HepG2 (cell line): ENCODE measurements around the gene OPTN. TPM values are rescaled to one million over a fixed set of nuclear protein-coding genes. Genes with fewer than 3 reads are reported as not detected.

Experiments used
- HMG20A ChIP-seq: IDR thresholded peaks from 2 replicates; pipeline ENCODE4 v1.6.1; 2016; ENCODE audit warnings: borderline replicate concordance
- PHF21A ChIP-seq: sonication (generic); formaldehyde crosslinking; IDR thresholded peaks from 2 replicates; pipeline ENCODE4 v1.5.0; 2020; ENCODE audit warnings: mild to moderate bottlenecking, missing genetic modification reagents
- POGZ ChIP-seq: sonication (generic); formaldehyde crosslinking; IDR thresholded peaks from 2 replicates; pipeline ENCODE4 v1.4.0; 2020; ENCODE audit warnings: mild to moderate bottlenecking, missing genetic modification reagents
- POLR2AphosphoS5 ChIP-seq: IDR thresholded peaks from 2 replicates; pipeline ENCODE4 v1.6.1; 2012; ENCODE audit warnings: low read depth, low read length
- REST ChIP-seq, 2 experiments: IDR thresholded peaks; 2 replicates each; pipeline ENCODE4 v1.6.1; 2011 to 2012; ENCODE audit warnings: low read length in 2 of 2, borderline replicate concordance in 1 of 2, low read depth in 1 of 2, mild to moderate bottlenecking in 1 of 2, moderate library complexity in 1 of 2
- SP1 ChIP-seq, 2 experiments: fragments of 450-650 bp in 1 of 2; sonication (generic) in 1 of 2; formaldehyde crosslinking in 1 of 2; IDR thresholded peaks; 2 replicates each; pipeline versions ENCODE4 v1.4.0 to v1.6.1; 2016 to 2020; ENCODE audit warnings: missing genetic modification reagents in 1 of 2
- TARDBP ChIP-seq: sonication (generic); formaldehyde crosslinking; IDR thresholded peaks from 2 replicates; pipeline ENCODE4 v1.8.0; 2022; ENCODE audit warnings: mild to moderate bottlenecking, missing genetic modification reagents
- TGIF2 ChIP-seq: IDR thresholded peaks from 2 replicates; pipeline ENCODE4 v1.6.1; 2016; ENCODE audit warnings: control low read depth, missing compliant biosample characterization
- ZHX2 ChIP-seq, 2 experiments: sonication (generic) in 1 of 2; formaldehyde crosslinking in 1 of 2; IDR thresholded peaks; 2 replicates each; pipeline versions ENCODE4 v1.6.1 to v1.9.0; 2014 to 2022; ENCODE audit warnings: antibody characterized with exemption in 1 of 2, borderline replicate concordance in 1 of 2, inconsistent platforms in 1 of 2, low read depth in 1 of 2, missing genetic modification reagents in 1 of 2
- ZNF543 ChIP-seq: sonication (generic); formaldehyde crosslinking; IDR thresholded peaks from 2 replicates; pipeline ENCODE4 v1.4.0; 2020; ENCODE audit warnings: mild to moderate bottlenecking, missing genetic modification reagents
- ZNF839 ChIP-seq: sonication (generic); formaldehyde crosslinking; IDR thresholded peaks from 2 replicates; pipeline ENCODE4 v1.4.0; 2020; ENCODE audit warnings: missing genetic modification reagents, mild to moderate bottlenecking, borderline replicate concordance
- ZSCAN20 ChIP-seq: sonication (generic); formaldehyde crosslinking; IDR thresholded peaks from 2 replicates; pipeline ENCODE4 v1.4.0; 2020; ENCODE audit warnings: missing genetic modification reagents, mild to moderate bottlenecking, borderline replicate concordance
- polyA plus RNA-seq, 8 experiments: library from polyadenylated mRNA; depleted of rRNA in 3 of 8; stranded (reverse) in 7 of 8; unstranded in 1 of 8; fragments of >200 nt; fragmentation: Illumina TruSeq in 4 of 8; extraction: Trizol in 4 of 8; gene quantifications; 2 replicates each; pipeline versions ENCODE4 v1.2.1 to v1.2.3, GENCODE V29; 2011 to 2016; ENCODE audit warnings: low read depth in 4 of 8, missing spikeins in 1 of 8, mixed read lengths in 1 of 8; ENCODE audit not compliant: insufficient read depth in 1 of 8
- total RNA-seq, 5 experiments: library from RNA; depleted of rRNA; stranded (reverse); fragments of >200 nt; fragmentation: Illumina TruSeq; extraction: Trizol; gene quantifications; 2 replicates each; pipeline ENCODE4 v1.2.3, GENCODE V29; 2016; ENCODE audit warnings: low read depth in 1 of 5

The OPTN gene
- total and polyA plus RNA-seq, 2 of the 13 experiments (the other 11 are each of a cell fraction or from before 2014, with no cell fraction given), result 13.4 to 46.6 TPM

DNA sequence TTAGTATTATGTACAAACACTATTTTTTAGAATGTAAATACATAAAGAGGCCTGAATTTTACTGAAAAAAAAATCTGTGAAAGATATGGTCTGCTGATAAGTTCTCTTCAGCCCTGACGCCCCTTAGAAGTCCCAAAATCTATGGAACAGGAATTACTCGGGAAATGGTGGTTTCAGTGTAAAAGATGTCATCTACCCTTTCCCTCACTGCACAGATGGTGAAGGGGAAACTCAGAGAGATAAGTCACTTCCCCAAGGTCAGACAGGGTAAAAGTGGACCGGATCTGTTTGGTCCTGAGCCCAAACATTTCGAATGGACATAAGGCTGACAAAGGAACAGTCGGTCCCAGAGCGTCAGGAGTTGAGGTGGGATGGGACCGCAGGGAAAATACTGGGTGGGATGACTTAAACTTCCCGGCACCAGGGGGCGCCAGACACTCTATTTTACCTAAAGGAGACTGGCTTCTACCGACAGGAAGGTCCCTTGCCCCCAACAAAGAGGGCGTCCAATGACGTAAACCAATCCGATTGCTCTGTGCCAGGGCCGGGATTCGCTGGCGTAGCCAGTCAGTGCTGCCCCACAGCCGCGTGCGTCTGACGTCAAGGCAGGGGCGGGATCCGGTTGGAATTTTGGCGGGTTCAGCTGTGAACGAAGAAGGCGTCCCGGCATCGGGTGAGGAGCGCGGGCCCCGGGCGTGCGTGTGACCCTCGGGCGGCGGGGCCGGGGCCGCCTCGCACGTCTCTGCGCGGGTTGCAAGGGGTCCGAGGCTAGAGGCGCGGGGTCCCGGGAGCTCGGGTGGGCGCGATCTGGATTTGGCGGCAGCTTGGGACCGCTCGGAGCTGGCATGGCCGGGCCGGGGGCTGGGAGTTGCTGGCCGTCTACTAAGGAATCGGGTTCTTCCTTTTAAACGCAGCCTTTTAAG, 61.2 kb downstream of the OPTN start, which contains the start of gene MCM10 (continued):
- TF ChIP-seq REST (IDR thresholded peaks at IDR 0.05; ENCODE audit: borderline replicate concordance in 1 of 2, low read depth in 1 of 2, low read length in 2 of 2), result no peak
- TF ChIP-seq POGZ (CRISPR knock-in tag), result peak; percentile 76
- peak; percentile 94 for TF ChIP-seq ZHX2 (IDR thresholded peaks at IDR 0.05; ENCODE audit: low read depth)
- TF ChIP-seq ZHX2 (CRISPR knock-in tag; IDR thresholded peaks at IDR 0.05; ENCODE audit: borderline replicate concordance), result no peak
- peak; percentile 59; the same call in 1 of the 2 replicates for TF ChIP-seq TARDBP
- TF ChIP-seq POLR2AphosphoS5, result peak; percentile 37; the same call in 1 of the 2 replicates
- TF ChIP-seq SP1 (IDR thresholded peaks at IDR 0.05), result no peak
- peak; percentile 88 for TF ChIP-seq SP1 (CRISPR knock-in tag; IDR thresholded peaks at IDR 0.05)
- no peak for TF ChIP-seq ZNF543 (CRISPR knock-in tag)
- peak; percentile 43; the same call in 1 of the 2 replicates for TF ChIP-seq ZSCAN20
- TF ChIP-seq HMG20A, result 0 out of 2 replicates have a peak, but pooled peaks have one; percentile 14
- peak; percentile 58 for TF ChIP-seq PHF21A
- TF ChIP-seq ZNF839 (CRISPR knock-in tag), result no peak
- peak; percentile 89 for TF ChIP-seq TGIF2 (CRISPR knock-in tag)
